NCI-H82 (cell line): ENCODE data around the gene TM2D1.
"Not testable (repeated sequence)": the region's sequence is repeated elsewhere in the genome, so short reads cannot be mapped to it uniquely, and the experiment has no call there.

Source experiments
- DNase-seq: peaks from one replicate; lab custom pipeline; 2025; lab: John Stamatoyannopoulos, UW

TM2D1 gene

DNA sequence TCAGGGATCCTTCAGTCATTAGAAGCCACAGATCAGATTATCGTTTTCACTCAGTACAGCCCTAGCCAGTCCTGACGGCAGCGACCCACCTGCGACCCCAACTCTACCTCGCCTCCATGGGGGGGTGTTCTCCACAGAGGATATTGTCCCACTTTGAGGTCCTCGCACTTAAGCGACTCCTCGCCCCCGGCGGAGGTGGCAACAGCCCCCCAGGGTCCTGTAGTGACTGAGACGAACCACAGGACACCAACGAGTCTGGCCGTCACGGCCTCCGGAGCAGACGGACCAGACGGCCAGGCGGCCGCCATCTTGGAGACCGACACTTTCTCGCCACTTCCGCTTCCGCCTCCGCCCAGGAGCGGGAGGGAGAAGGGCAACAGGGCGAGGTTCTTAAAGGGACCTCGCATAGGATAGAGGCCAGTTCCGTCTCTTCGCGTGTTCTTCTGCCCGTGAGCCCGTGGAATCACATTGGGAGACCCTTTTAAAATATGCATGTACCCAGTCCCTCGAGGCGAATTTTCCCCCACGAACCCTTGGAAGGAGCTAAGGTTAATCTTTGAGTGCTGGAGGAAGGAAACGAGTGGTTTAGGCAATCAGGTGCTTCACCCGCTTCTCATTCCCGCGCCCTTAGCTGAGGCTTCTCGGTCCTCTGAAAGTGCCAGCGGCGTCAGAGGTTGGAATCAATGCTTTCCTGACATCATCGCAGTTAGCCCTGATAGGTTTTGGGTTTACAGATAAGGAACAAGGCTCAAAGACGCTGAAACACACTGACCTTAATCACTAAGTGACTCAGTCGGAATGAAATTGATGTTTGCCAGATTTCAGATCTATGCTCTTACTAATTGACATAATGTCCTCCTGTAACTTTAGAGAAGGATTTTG is at the start of gene TM2D1:
Gene TM2D1 (minus strand): TSS at position 329 of the 882 bp plus-strand sequence. CDS start 21 bp downstream, at position 308.
- DNase-seq: peak; percentile 97

DNA sequence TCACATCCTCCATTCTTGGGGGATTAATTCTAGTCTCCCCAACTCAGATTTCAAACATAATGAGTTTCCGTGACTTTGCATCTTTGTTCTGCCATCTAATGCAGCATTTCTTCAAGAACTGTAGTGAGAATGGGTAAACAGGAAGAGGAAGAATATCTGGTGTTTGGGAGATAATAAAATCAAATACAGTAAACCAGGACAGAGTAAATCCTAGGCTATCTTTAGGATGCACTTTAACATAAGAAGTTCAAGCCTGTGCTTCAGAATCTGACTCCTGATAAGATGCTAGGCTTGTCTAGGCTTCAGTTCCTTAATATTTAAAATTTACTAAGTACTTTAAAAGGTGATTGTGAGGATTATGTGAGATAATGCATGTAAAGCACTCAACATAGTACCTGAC is 45.2 kb upstream of the TM2D1 start:
- DNase-seq: no peak

- no peak for DNase-seq
Measured at GRCh38 chr1:61757950-61758349, 33.0 kb upstream of the TM2D1 start.

DNA sequence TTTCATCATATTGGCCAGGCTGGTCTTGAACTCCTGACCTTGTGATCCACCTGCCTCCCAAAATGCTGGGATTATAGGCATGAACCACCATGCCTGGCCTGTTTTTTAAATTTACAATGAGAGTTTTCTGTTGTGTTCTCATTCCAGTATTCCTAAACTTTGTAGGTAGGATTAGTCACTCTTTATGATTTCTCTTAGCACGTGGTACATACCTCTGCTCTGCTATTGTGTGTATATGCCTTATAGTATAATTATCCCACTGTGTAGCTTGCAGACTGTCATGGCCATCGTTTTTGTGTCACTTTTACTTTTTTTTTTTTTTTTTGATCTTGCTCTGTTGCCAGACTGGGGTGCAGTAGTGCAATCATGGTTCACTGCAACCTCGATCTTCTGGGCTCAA is 31.8 kb upstream of the TM2D1 start:
- no peak for DNase-seq

- no peak for DNase-seq
Measured at GRCh38 chr1:61754545-61754944, 29.6 kb upstream of the TM2D1 start.

- no peak for DNase-seq
Measured at GRCh38 chr1:61753998-61754508, 29.1 kb upstream of the TM2D1 start.

GRCh38 chr1:61752921-61753389 is 28.0 kb upstream of the TM2D1 start:
- DNase-seq: no peak

DNA sequence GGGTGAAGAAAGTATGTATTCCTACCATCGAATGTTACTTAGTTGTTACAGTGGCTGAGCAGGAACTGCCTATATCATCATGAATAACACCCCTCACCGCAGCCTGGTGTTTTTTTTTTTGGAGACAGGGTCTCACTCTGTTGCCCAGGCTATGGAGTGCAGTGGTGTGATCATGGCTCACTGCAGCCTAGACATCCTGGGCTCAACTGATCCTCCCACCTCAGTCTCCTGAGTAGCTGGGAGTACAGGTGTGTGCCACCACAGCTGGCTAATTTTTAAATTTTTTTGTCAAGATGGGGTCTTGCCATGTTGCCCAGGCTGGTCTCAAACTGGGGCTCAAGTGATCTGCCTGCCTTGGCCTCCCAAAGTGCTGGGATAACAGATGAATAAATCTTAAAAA is 24.6 kb upstream of the TM2D1 start:
- DNase-seq: no peak

DNA sequence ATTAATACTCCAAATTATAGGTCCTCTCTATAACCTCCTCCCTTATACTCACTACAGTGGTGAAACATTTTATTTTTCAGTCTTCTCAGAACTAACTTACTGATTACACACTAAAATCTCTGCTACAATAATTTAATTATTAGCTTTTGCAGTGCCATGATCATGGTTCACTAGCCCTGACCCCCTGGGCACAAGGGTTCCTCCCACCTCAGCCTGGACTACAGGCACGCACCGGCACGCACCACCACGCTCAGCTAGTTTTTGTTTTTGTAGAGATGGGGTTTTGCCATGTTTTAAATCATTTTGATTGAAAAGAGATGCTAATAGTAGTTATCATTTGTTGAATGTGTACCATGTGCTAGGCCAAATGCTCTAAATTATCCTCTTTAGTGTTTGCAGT is 23.6 kb upstream of the TM2D1 start:
- DNase-seq: no peak

- DNase-seq: no peak
Measured at GRCh38 chr1:61746813-61747212, 21.9 kb upstream of the TM2D1 start.

- DNase-seq: no peak
Measured at GRCh38 chr1:61743716-61744580, 19.0 kb upstream of the TM2D1 start.

DNA sequence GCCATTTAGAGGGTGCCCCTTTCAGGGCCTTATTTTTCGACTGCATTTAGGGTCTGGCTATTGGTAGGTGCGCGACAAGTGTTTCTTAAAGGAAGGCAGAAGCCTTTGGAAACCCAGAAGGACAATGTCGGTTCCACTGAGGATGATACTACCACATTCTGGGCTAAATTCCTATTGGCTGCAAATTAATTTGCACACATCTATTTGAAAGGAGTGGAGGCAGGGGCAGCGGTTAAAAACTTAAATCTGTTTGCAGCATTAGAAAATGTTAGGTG is 18.4 kb upstream of the TM2D1 start:
- no peak for DNase-seq

DNA sequence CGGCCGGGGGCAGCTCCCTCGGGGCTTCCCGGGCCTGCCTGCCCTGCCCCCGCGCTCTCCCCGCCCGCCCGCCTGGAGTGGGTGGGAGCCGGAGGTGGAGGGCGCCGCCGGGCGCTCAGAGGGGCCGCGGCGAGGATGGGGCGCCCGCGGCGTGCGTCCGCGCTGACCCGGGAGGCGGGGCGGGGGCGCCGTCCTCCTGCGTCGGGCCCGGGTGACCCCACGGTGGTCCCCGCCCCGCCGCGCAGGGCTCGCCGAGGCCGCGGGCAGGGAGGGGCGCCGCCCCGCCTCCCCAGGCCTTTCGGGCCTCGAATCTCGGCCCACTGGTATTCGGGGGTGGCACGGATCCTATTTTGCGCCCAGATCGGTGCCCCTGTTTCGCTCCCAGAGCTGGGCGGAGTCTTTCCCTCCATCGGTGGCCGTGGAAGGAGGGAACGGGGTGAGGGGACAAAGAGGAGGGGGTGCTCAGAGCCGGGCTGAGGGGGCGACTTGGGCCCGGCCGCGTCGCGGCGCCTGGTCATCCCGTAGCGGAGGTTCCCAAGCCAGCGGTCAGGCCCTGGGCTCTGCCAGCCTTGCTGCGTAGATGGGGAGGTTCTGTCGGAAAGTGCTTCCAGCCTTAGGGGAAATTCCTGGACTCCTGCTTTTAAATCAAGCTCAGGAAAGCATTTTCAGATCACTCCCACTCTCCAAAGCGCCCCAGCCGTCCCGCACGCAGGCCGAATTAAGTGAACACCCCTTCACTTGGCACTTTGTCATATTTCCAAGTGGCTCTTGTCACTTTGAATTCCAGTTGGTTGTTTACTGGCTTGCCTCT is 17.9 kb upstream of the TM2D1 start:
- DNase-seq: peak; percentile 54

- DNase-seq: peak; percentile 54
Measured at GRCh38 chr1:61741711-61742619, 17.0 kb upstream of the TM2D1 start, which contains the start of gene PATJ. Gene PATJ (plus strand): TSS chr1:61742480. CDS start chr1:61762893, 20,413 bp downstream.

GRCh38 chr1:61740751-61741700 is 16.1 kb upstream of the TM2D1 start:
- no peak for DNase-seq

- DNase-seq: peak; percentile 49
Measured at GRCh38 chr1:61732726-61733125, 7.8 kb upstream of the TM2D1 start.

DNA sequence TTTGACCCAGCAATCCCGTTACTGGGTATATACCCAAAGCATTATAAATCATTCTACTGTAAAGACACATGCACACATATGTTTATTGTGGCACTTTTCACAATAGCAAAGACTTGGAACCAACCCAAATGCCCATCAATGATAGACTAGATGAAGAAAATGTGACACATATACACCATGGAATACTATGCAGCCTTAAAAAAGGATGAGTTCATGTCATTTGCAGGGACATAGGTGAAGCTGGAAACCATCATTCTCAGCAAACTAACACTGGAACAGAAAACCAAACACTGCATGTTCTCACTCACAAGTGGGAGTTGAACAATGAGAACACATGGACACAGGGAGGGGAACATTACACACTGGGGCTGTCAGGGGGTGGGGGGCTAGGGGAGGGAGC is 5.7 kb upstream of the TM2D1 start:
- DNase-seq: not testable (repeated sequence)

GRCh38 chr1:61727544-61727943 is 2.6 kb upstream of the TM2D1 start:
- DNase-seq: no peak

DNA sequence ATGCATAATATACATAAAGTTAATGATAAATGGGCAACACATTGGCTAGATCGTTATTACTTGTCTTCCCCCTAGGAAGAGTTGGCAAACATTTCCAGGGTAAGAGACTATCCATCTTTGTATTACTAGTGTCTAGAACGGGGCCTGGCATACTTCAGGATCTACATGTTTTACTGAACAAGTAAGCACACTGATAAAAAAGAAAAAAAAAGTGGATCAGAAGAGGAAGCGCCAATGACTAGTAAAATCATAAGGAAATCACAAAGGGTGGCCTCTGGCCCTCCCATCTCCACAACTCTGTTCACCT is 482 bp downstream of the TM2D1 start:
- DNase-seq: no peak
